HepG2 (cell line): ENCODE results near the gene CLDN5. TPM values are rescaled to one million over a fixed set of nuclear protein-coding genes. Genes with fewer than 3 reads are reported as not detected.

Source experiments
- ATAC-seq: fragments of 200-7000 bp; cut with Tn5 transposase; 3 replicates; pipeline ENCODE4 v1.9.1; 2020; ENCODE audit warnings: mild to moderate bottlenecking, moderate library complexity
- BruUV-seq: library from RNA; stranded (reverse); fragments of 400-500 nt; replicated peaks from 2 replicates; lab custom pipeline; 2021; lab: Mats Ljungman, UMichigan
- CTCF ChIA-PET: fragments of 300-600 bp; formaldehyde crosslinking; extraction: SDS; loops from one replicate; lab custom pipeline; 2021; ENCODE audit warnings: low total read pairs, inconsistent platforms, low intra/inter-chr PET ratio; lab: Yijun Ruan, JAX
- POLR2A ChIA-PET: fragments of 350-600 bp; sonication (Branson Sonifier 250); formaldehyde crosslinking; loops from one replicate; lab custom pipeline; 2020; ENCODE audit warnings: antibody characterized with exemption, inconsistent platforms; lab: Yijun Ruan, JAX
- DNase-seq: peaks from one replicate; pipeline ENCODE4 v3.0.0-alpha.2; 2015; ENCODE audit warnings: low spot score
- FAIRE-seq: peaks from 3 replicates; lab custom pipeline; 2011; peaks lifted over from hg19 to GRCh38; lab: Jason Lieb, UNC
- H2AFZ ChIP-seq: one replicate; pipeline ENCODE4 v1.6.1; 2011; ENCODE audit warnings: low read length, inconsistent platforms
- H3K27ac ChIP-seq: fragments of 300-600 bp; 3 replicates; pipeline ENCODE4 v1.8.0; 2011; ENCODE audit warnings: mixed run types, mild to moderate bottlenecking, mixed read lengths, low read length, inconsistent platforms; ENCODE audit not compliant: insufficient read depth; ENCODE audit errors: extremely low read length
- H3K27me3 ChIP-seq, 2 experiments: fragments of 200-600 bp in 1 of 2; 2 replicates in 1 of 2; 3 replicates in 1 of 2; pipeline versions ENCODE4 v1.6.0 to v1.8.0; 2011; ENCODE audit warnings: low read length in 2 of 2, mild to moderate bottlenecking in 2 of 2, moderate library complexity in 2 of 2, inconsistent platforms in 1 of 2; ENCODE audit not compliant: insufficient read depth in 2 of 2, control insufficient read depth in 1 of 2
- H3K36me3 ChIP-seq, 2 experiments: fragments of 200-600 bp in 1 of 2; replicated peaks in 1 of 2; 2 replicates in 1 of 2; 3 replicates in 1 of 2; pipeline versions ENCODE4 v1.5.1 to v1.8.0; 2011; ENCODE audit warnings: low read length in 2 of 2, inconsistent platforms in 1 of 2; ENCODE audit not compliant: insufficient read depth in 2 of 2, control insufficient read depth in 1 of 2
- H3K4me1 ChIP-seq: 2 replicates; pipeline ENCODE4 v1.5.1; 2012; ENCODE audit warnings: low read length, inconsistent platforms; ENCODE audit not compliant: insufficient read depth
- H3K4me2 ChIP-seq: 2 replicates; pipeline ENCODE4 v1.6.0; 2011; ENCODE audit warnings: low read depth, low read length, inconsistent platforms
- H3K4me3 ChIP-seq, 3 experiments: fragments of 200-600 bp in 1 of 3; sonication (generic), shearing (Covaris generic) in 1 of 3; replicated peaks in 1 of 3; 2 replicates each; pipeline ENCODE4 v1.5.1; 2011 to 2016; ENCODE audit warnings: low read length in 3 of 3, inconsistent platforms in 2 of 3, low read depth in 2 of 3, mild to moderate bottlenecking in 2 of 3, control low read depth in 1 of 3, mixed read lengths in 1 of 3; ENCODE audit not compliant: insufficient read depth in 1 of 3
- H3K79me2 ChIP-seq: one replicate; pipeline ENCODE4 v1.6.1; 2011; ENCODE audit warnings: low read length, inconsistent platforms; ENCODE audit not compliant: insufficient read depth
- H3K9ac ChIP-seq: 2 replicates; pipeline ENCODE4 v1.6.0; 2011; ENCODE audit warnings: mild to moderate bottlenecking, low read depth, low read length, inconsistent platforms; ENCODE audit not compliant: insufficient read depth
- H3K9me3 ChIP-seq: 2 replicates; pipeline ENCODE4 v1.5.1; 2012; ENCODE audit warnings: mild to moderate bottlenecking, low read length
- H4K20me1 ChIP-seq: 2 replicates; pipeline ENCODE4 v1.6.0; 2011; ENCODE audit warnings: inconsistent platforms, mild to moderate bottlenecking, low read length, moderate library complexity; ENCODE audit not compliant: insufficient read depth
- CBX1 ChIP-seq: IDR thresholded peaks from one replicate; pipeline ENCODE4 v1.6.1; 2016; ENCODE audit warnings: antibody characterized with exemption, low read depth
- HDAC1 ChIP-seq: sonication (generic); formaldehyde crosslinking; IDR thresholded peaks from 2 replicates; pipeline ENCODE4 v1.5.1; 2020; ENCODE audit warnings: mild to moderate bottlenecking, missing genetic modification reagents
- HOXA9 ChIP-seq: sonication (generic); formaldehyde crosslinking; IDR thresholded peaks from 2 replicates; pipeline ENCODE4 v1.8.1; 2022; ENCODE audit warnings: missing genetic modification reagents, mild to moderate bottlenecking, moderate library complexity, borderline replicate concordance
- NFE2L2 ChIP-seq: fragments of 150-350 bp; IDR thresholded peaks from 2 replicates; pipeline ENCODE4 v1.6.1; 2014; ENCODE audit warnings: low read length
- ZC3H13 ChIP-seq: sonication (generic); formaldehyde crosslinking; IDR thresholded peaks from 2 replicates; pipeline ENCODE4 v1.8.1; 2023; ENCODE audit warnings: mild to moderate bottlenecking, missing genetic modification reagents, moderate library complexity
- ZNF253 ChIP-seq: sonication (generic); formaldehyde crosslinking; IDR thresholded peaks from 2 replicates; pipeline ENCODE4 v1.8.0; 2022; ENCODE audit warnings: mild to moderate bottlenecking, missing genetic modification reagents, borderline replicate concordance
- WGBS: methylation state at CpG from one replicate; pipeline ENCODE4 v1.1.6; 2017; ENCODE audit warnings: low lambda C conversion rate; 5-methylcytosine and 5-hydroxymethylcytosine counted together
- in situ Hi-C: cut with HindIII; loops from 2 replicates; pipeline ENCODE4 v1.10.0; 2017; ENCODE audit warnings: low pct_unique_long_range_greater_than_20kb; ENCODE audit not compliant: extremely low pct_ligation_motif_present
- intact Hi-C: fragments of 100-400 bp; cut with micrococcal nuclease; formaldehyde crosslinking; loops from one replicate; pipeline ENCODE4 v1.10.0; 2022; ENCODE audit not compliant: unreplicated experiment
- polyA plus RNA-seq, 8 experiments: library from polyadenylated mRNA; depleted of rRNA in 3 of 8; stranded (reverse) in 7 of 8; unstranded in 1 of 8; fragments of >200 nt; fragmentation: Illumina TruSeq in 4 of 8; extraction: Trizol in 4 of 8; gene quantifications; 2 replicates each; pipeline versions ENCODE4 v1.2.1 to v1.2.3, GENCODE V29; 2011 to 2016; ENCODE audit warnings: low read depth in 4 of 8, missing spikeins in 1 of 8, mixed read lengths in 1 of 8; ENCODE audit not compliant: insufficient read depth in 1 of 8
- total RNA-seq, 5 experiments: library from RNA; depleted of rRNA; stranded (reverse); fragments of >200 nt; fragmentation: Illumina TruSeq; extraction: Trizol; gene quantifications; 2 replicates each; pipeline ENCODE4 v1.2.3, GENCODE V29; 2016; ENCODE audit warnings: low read depth in 1 of 5
- TF ChIP-seq, protein P1 (sequence below): sonication (generic); formaldehyde crosslinking; IDR thresholded peaks from 2 replicates; pipeline ENCODE4 v1.9.0; 2021; ENCODE audit warnings: missing genetic modification reagents, borderline replicate concordance
- TF ChIP-seq, protein P2 (sequence below): sonication (generic); formaldehyde crosslinking; IDR thresholded peaks from 2 replicates; pipeline ENCODE4 v1.4.0; 2020; ENCODE audit warnings: missing genetic modification reagents

Gene CLDN5
- total and polyA plus RNA-seq, 2 of the 13 experiments (the other 11 are each of a cell fraction or from before 2014, with no cell fraction given) = not detected

GRCh38 chr22:19545935-19546207 is 21.7 kb upstream of the CLDN5 start:
- no TSS peak for BruUV-seq
- Histone ChIP-seq H3K9me3 (no peaks in the 10 kb centered on the region), H3K4me2 (no peak overlapping the region)
- POLR2A ChIA-PET = no interaction called here
- no peak for DNase-seq
- TF ChIP-seq NFE2L2 (no peak), ZNF253 (no peak), CBX1 (no peak), HDAC1 (CRISPR knock-in tag) (no peak), ZC3H13 (no peak), HOXA9 (CRISPR knock-in tag) (no peak)
- TF ChIP-seq, protein P1, sequence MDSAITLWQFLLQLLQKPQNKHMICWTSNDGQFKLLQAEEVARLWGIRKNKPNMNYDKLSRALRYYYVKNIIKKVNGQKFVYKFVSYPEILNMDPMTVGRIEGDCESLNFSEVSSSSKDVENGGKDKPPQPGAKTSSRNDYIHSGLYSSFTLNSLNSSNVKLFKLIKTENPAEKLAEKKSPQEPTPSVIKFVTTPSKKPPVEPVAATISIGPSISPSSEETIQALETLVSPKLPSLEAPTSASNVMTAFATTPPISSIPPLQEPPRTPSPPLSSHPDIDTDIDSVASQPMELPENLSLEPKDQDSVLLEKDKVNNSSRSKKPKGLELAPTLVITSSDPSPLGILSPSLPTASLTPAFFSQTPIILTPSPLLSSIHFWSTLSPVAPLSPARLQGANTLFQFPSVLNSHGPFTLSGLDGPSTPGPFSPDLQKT (CRISPR knock-in tag) = no peak
- TF ChIP-seq, protein P2, sequence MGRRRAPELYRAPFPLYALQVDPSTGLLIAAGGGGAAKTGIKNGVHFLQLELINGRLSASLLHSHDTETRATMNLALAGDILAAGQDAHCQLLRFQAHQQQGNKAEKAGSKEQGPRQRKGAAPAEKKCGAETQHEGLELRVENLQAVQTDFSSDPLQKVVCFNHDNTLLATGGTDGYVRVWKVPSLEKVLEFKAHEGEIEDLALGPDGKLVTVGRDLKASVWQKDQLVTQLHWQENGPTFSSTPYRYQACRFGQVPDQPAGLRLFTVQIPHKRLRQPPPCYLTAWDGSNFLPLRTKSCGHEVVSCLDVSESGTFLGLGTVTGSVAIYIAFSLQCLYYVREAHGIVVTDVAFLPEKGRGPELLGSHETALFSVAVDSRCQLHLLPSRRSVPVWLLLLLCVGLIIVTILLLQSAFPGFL = no peak
- TF ChIP-seq, all 625 proteins: peak for 0
- Histone ChIP-seq H3K27me3 (peaks cover 1 to 18% of the 10 kb centered on the region in 2 experiments; a peak in 2 of 5 replicates), H3K4me1 (peaks cover 24% of the 10 kb centered on the region), H3K9ac (no peak overlapping the region), H3K4me3 (no peak overlapping the region), H3K36me3 (no peaks in the 10 kb centered on the region), H2AFZ (no peak overlapping the region), H3K27ac (no peak overlapping the region), H4K20me1 (no peaks in the 10 kb centered on the region), H3K79me2 (no peaks in the 10 kb centered on the region)
- FAIRE-seq = no peak
- 61% methylated on average over 5 of the region's 5 CpGs for WGBS
- in situ Hi-C loops (loop anchor here (10.0 kb wide), 1 partner anchor 61 kb away; no protein-coding TSS in a partner anchor), intact Hi-C loops (no loop called here)
- ATAC-seq = no peak
- CTCF ChIA-PET = no interaction called here
